Dermis blood vessel endothelial cell (primary cell): ENCODE data around the gene KDM6B. TPM values are rescaled to one million over a fixed set of nuclear protein-coding genes. Genes with fewer than 3 reads are reported as not detected.

Source experiments
- DNase-seq: peaks from one replicate; pipeline ENCODE4 v3.0.0; 2010
- total RNA-seq: library from RNA; depleted of rRNA; stranded (reverse); fragments of >200 nt; gene quantifications from 2 replicates; pipeline ENCODE4 v1.2.3, GENCODE V29; 2014

KDM6B gene
- total RNA-seq, 1 donor from 2014 or later, result 10.6 TPM

- peak; percentile 90 for DNase-seq
Observed at GRCh38 chr17:7841915-7842379, 7.9 kb downstream of the KDM6B start.

- peak; percentile 97 for DNase-seq
Observed at GRCh38 chr17:7842380-7843256, 8.6 kb downstream of the KDM6B start.

- DNase-seq, result no peak
Observed at GRCh38 chr17:7843257-7843535, 9.2 kb downstream of the KDM6B start.

GRCh38 chr17:7843536-7844291 lies 9.7 kb downstream of the KDM6B start:
- peak; percentile 92 for DNase-seq

GRCh38 chr17:7844292-7845154 lies 10.5 kb downstream of the KDM6B start:
- peak; percentile 97 for DNase-seq

- DNase-seq, result no peak
Observed at GRCh38 chr17:7845359-7846062, 11.5 kb downstream of the KDM6B start.

- DNase-seq, result no peak
Observed at GRCh38 chr17:7846063-7846735, 12.2 kb downstream of the KDM6B start.

- no peak for DNase-seq
Observed at GRCh38 chr17:7846765-7847661, 13.0 kb downstream of the KDM6B start.

- DNase-seq, result no peak
Observed at GRCh38 chr17:7848131-7848579, 14.1 kb downstream of the KDM6B start.

GRCh38 chr17:7848739-7849129 lies 14.7 kb downstream of the KDM6B start:
- DNase-seq, result no peak

GRCh38 chr17:7849130-7849750 lies 15.2 kb downstream of the KDM6B start:
- DNase-seq, result no peak

GRCh38 chr17:7849751-7850504 lies 15.9 kb downstream of the KDM6B start:
- DNase-seq, result no peak

- no peak for DNase-seq
Observed at GRCh38 chr17:7850701-7851437, 16.9 kb downstream of the KDM6B start.

- DNase-seq, result peak; percentile 94
Observed at GRCh38 chr17:7851438-7852261, 17.6 kb downstream of the KDM6B start.

GRCh38 chr17:7852262-7852670 lies 18.2 kb downstream of the KDM6B start:
- DNase-seq, result no peak

GRCh38 chr17:7852919-7853690 lies 19.1 kb downstream of the KDM6B start:
- DNase-seq, result no peak

- DNase-seq, result no peak
Observed at GRCh38 chr17:7853691-7854038, 19.6 kb downstream of the KDM6B start.
